ENCODE measurements around the gene EMD.

DNA sequence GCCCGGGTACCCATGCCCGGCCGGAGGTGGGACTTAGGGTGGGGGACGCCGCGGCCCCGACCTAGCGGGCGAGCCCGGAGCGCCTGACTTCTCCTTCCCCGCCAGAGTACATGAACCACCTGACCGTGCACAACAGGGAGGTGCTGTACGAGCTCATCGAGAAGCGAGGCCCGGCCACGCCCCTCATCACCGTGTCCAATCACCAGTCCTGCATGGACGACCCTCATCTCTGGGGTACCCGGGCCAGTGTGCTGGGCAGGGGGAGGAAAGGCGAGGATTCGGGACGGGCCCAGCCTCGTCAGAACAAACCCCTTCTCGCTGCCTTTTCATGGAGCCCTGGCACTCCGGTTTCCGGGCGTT lies 32.9 kb downstream of the EMD start:
- TF ChIP-seq YY1 (IDR thresholded peaks at IDR 0.05; ENCODE audit: low read depth, low read length) (no peak), SIN3A (IDR thresholded peaks at IDR 0.05; ENCODE audit: low read depth, low read length) (no peak), SMC3 (IDR thresholded peaks at IDR 0.05; ENCODE audit: borderline replicate concordance, low read length) (no peak)
